ENCODE data around the gene EFNA2.

DNA sequence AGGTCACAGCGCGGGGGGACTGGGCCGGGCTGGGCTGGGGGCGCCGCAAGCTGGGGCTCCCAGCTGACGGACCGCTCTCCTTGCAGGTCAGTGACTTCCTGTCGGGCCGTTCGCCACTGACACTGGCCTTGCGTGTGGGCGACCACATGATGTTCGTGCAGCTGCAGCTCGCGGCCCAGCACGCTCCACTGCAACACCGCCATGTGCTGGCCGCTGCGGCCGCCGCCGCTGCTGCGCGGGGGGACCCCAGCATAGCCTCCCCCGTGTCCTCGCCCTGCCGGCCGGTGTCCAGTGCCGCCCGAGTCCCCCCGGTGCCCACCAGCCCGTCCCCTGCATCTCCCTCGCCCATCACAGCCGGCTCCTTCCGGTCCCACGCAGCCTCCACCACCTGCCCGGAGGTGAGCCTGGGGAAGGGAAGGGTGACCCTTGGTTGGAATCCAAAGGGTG is 31.6 kb upstream of the EFNA2 start:
- TF ChIP-seq EZH2 (IDR thresholded peaks at IDR 0.05; ENCODE audit: low read length), result no peak
- TF ChIP-seq, protein P1, sequence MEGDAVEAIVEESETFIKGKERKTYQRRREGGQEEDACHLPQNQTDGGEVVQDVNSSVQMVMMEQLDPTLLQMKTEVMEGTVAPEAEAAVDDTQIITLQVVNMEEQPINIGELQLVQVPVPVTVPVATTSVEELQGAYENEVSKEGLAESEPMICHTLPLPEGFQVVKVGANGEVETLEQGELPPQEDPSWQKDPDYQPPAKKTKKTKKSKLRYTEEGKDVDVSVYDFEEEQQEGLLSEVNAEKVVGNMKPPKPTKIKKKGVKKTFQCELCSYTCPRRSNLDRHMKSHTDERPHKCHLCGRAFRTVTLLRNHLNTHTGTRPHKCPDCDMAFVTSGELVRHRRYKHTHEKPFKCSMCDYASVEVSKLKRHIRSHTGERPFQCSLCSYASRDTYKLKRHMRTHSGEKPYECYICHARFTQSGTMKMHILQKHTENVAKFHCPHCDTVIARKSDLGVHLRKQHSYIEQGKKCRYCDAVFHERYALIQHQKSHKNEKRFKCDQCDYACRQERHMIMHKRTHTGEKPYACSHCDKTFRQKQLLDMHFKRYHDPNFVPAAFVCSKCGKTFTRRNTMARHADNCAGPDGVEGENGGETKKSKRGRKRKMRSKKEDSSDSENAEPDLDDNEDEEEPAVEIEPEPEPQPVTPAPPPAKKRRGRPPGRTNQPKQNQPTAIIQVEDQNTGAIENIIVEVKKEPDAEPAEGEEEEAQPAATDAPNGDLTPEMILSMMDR (optimal IDR thresholded peaks at IDR 0.05 in 1 of 3, IDR thresholded peaks at IDR 0.05 in 1 of 3, conservative IDR thresholded peaks at IDR 0.05 in 1 of 3; ENCODE audit: extremely low read depth in 1 of 3, insufficient read depth in 2 of 3, low read length in 3 of 3), result no peak
